SK-N-SH treated with all-trans-retinoic acid at 6 μM for 48 hours (cell line): ENCODE results near the gene ODC1.

Source experiments
- BACH2 ChIP-seq: fragments of 250-450 bp; sonication (Bioruptor Pico); IDR thresholded peaks from 2 replicates; pipeline ENCODE4 v1.9.0; 2021; ENCODE audit warnings: mild to moderate bottlenecking, borderline replicate concordance
- ISL1 ChIP-seq: fragments of 250-450 bp; sonication (Bioruptor Pico); IDR thresholded peaks from 2 replicates; pipeline ENCODE4 v2.1.2; 2022; ENCODE audit warnings: mild to moderate bottlenecking, moderate library complexity
- PATZ1 ChIP-seq: fragments of 250-450 bp; sonication (Bioruptor Pico); IDR thresholded peaks from 2 replicates; pipeline ENCODE4 v1.8.0; 2020; ENCODE audit warnings: mild to moderate bottlenecking, moderate library complexity, borderline replicate concordance
- RARB ChIP-seq: fragments of 250-450 bp; sonication (Bioruptor Pico); IDR thresholded peaks from 2 replicates; pipeline ENCODE4 v1.8.0; 2021; ENCODE audit warnings: mild to moderate bottlenecking, moderate library complexity
- TCF4 ChIP-seq: fragments of 250-450 bp; sonication (Bioruptor Pico); IDR thresholded peaks from 2 replicates; pipeline ENCODE4 v1.8.0; 2021; ENCODE audit warnings: mild to moderate bottlenecking, moderate library complexity, borderline replicate concordance

- TF ChIP-seq TCF4 (CRISPR knock-in tag) (no peak), PATZ1 (no peak), ISL1 (CRISPR knock-in tag) (no peak), RARB (CRISPR knock-in tag) (no peak), BACH2 (CRISPR knock-in tag) (no peak)
These were observed 33.0 kb upstream of the ODC1 start for GRCh38 chr2:10481055-10481665.
